ENCODE results near the gene MRTO4.

GRCh38 chr1:19262744-19263143 lies 11.1 kb downstream of the MRTO4 start:
- TF ChIP-seq CTCF (IDR thresholded peaks at IDR 0.05) = no peak
- no peak for TF ChIP-seq POLR2AphosphoS5 (IDR thresholded peaks at IDR 0.05)
- TF ChIP-seq POLR2A (IDR thresholded peaks at IDR 0.05; ENCODE audit: low read depth) = no peak
